GM12873 (cell line): ENCODE results near the gene CTNND2.

Experiments
- TF ChIP-seq, protein P1 (sequence below): IDR thresholded peaks from 2 replicates; pipeline ENCODE4 v1.5.1; 2012; ENCODE audit warnings: low read depth, mild to moderate bottlenecking, moderate library complexity, low read length, control low read depth; ENCODE audit not compliant: insufficient read depth; ENCODE audit errors: missing control alignments

CTNND2 gene

DNA sequence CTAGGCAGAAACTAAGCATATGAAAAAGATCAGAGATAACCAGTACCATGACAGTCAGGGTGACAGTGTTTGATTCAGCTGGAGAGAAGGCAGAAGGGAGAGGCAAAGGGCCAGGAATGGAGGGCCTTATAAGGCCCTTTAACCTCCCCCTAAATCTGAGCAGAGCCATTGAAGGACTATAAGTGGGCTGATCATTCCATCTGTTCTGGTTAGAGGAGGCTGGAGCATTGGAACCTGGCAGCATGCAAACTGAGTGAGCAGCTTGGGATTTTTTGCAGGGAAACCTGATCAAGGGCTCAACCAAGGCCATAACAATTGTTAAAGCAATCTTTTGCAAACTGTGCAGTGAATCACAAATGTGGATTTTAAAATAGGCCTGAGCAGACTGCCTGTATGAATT is 968.7 kb downstream of the CTNND2 start:
- TF ChIP-seq, protein P1, sequence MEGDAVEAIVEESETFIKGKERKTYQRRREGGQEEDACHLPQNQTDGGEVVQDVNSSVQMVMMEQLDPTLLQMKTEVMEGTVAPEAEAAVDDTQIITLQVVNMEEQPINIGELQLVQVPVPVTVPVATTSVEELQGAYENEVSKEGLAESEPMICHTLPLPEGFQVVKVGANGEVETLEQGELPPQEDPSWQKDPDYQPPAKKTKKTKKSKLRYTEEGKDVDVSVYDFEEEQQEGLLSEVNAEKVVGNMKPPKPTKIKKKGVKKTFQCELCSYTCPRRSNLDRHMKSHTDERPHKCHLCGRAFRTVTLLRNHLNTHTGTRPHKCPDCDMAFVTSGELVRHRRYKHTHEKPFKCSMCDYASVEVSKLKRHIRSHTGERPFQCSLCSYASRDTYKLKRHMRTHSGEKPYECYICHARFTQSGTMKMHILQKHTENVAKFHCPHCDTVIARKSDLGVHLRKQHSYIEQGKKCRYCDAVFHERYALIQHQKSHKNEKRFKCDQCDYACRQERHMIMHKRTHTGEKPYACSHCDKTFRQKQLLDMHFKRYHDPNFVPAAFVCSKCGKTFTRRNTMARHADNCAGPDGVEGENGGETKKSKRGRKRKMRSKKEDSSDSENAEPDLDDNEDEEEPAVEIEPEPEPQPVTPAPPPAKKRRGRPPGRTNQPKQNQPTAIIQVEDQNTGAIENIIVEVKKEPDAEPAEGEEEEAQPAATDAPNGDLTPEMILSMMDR, result no peak

DNA sequence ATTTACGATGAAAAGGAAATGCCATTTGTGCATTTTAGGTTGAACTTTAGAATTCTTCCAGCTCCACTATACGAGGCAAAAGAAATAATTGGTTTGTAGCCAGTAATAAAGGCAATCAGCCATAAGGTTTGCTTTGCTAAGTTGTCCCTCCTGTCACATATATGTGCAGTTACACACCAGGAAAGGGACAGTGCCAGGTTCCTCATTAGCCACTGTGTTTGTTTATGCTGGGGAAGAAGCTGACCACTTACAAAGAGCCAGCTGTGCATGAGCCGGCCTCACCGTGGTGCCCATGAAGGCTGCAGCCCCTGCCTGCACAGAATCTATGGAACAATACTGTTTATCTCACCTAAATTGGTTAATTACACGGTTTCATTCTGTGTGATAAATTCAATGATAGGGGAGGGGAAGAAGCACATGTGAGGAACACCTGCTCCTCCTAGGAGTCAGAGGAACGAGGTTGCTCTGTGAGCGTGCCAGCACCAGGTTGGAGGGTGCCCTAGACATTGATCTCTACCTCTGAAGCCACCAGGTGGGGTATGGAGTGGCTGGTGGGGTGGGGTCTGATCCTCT is 969.4 kb downstream of the CTNND2 start:
- TF ChIP-seq, protein P1, result no peak

DNA sequence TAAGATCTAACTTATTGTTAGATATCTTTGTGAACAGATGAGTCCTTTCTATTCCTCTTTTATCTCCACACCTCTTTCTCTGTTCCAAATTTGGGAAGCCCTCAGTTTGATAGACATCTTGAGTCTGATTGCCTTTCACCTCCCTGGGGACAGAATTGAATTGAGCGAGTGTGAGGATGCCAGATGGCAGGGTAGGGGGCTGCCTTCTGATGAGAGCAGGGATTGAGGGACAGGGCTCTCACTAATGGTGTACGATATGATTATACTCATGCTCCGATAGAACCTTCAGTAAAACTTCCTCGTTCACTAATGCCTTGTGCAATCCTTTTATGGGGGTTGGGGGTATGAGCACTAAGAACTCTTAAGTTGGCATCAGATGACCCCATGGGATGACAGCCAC is 971.1 kb downstream of the CTNND2 start:
- TF ChIP-seq, protein P1, result no peak

DNA sequence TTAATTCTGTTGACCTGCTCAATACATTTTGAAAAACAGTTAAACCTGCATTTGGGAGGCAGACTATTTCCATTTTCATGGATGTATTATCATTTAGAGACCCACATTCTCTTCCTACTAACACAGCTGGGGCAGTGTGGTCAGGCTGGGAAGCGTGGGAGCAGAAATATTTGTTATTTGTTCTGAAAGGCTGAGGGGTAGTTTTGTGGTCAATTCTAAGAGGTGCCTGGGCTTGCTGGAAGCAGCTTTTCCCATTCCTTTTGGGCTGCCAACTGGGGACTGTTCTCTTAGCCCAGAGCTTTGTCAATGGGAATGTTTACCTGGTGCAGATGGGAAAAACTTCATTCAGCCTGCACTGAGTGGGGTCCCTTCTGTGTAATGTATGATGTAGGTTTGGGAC is 971.8 kb downstream of the CTNND2 start:
- TF ChIP-seq, protein P1, result no peak

DNA sequence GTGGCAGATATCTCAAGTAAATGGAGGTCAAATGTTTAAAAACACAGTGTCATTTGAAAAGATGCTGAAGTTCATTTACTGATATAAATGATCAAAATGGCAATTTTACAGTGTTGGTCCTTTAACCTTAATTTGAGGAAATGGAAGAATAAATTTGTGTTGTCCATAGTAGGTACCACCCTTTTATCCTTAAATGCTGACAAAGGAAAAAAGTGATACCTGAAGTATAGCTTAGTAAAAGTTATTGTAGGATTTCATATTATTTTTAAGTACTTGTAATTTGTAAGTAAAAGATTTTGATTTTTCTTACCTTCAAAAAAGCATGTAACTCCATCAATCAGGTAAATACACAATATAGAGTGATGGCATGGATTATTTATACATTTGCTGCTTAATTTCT is 976.6 kb downstream of the CTNND2 start:
- TF ChIP-seq, protein P1, result no peak

DNA sequence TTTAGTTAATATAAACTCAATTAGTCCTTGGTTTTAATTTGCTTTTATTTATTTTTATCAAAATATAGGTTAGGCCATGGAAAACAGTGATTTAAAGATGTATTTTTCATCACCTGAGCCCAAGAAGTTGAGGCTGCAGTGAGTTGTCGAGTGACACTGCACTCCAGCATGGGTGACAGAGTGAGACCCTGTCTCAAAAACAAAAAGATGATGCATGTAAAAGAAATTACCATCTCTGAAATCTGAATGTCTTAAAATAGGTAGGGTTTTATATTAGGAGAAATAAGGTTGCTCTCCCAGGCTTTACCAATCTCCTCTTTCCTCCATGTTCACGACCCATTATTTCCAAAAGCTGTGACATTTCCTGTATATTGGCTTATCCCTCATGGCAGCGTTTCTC is 980.9 kb downstream of the CTNND2 start:
- TF ChIP-seq, protein P1, result no peak
